Measurements from ENCODE around the gene HM13. TPM values are rescaled to one million over a fixed set of nuclear protein-coding genes. Genes with fewer than 3 reads are reported as not detected.
A peak's percentile ranks its signal among the peaks of the same experiment; 100 is the strongest.

Gene HM13
- total and polyA plus RNA-seq, 2 of the 13 experiments (the other 11 are each of a cell fraction or from before 2014, with no cell fraction given): 118 to 243 TPM

DNA sequence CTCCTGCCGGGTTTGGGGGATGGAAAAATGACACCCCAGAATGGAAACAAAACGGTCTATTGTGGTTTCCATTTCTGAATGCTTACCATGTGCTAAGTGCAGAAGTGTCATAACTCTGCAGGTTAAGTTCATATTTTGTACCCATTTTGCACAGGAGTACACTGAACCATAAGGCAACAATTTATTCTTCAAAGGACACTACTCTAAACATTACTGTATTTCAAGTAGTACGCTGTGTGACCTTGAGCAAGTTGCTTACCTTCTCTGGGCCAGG lies 81.1 kb downstream of the HM13 start (continued):
- TF ChIP-seq, protein P1, sequence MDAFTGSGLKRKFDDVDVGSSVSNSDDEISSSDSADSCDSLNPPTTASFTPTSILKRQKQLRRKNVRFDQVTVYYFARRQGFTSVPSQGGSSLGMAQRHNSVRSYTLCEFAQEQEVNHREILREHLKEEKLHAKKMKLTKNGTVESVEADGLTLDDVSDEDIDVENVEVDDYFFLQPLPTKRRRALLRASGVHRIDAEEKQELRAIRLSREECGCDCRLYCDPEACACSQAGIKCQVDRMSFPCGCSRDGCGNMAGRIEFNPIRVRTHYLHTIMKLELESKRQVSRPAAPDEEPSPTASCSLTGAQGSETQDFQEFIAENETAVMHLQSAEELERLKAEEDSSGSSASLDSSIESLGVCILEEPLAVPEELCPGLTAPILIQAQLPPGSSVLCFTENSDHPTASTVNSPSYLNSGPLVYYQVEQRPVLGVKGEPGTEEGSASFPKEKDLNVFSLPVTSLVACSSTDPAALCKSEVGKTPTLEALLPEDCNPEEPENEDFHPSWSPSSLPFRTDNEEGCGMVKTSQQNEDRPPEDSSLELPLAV (CRISPR knock-in tag; conservative IDR thresholded peaks at IDR 0.05; ENCODE audit: low read depth): no peak
- TF ChIP-seq SMAD1 (CRISPR knock-in tag; IDR thresholded peaks at IDR 0.05; ENCODE audit: borderline replicate concordance, low read depth) (no peak), HOXA9 (CRISPR knock-in tag; IDR thresholded peaks at IDR 0.05; ENCODE audit: borderline replicate concordance) (no peak), TOPORS (CRISPR knock-in tag; IDR thresholded peaks at IDR 0.05) (no peak), TBP (CRISPR knock-in tag; IDR thresholded peaks at IDR 0.05) (no peak), ZFP36 (IDR thresholded peaks at IDR 0.05; ENCODE audit: borderline replicate concordance, low read depth, low read length, partially characterized antibody) (peak; percentile 91), ZNF629 (CRISPR knock-in tag; conservative IDR thresholded peaks at IDR 0.05) (peak; percentile 55; the same call in 1 of the 2 replicates), ZKSCAN1 (IDR thresholded peaks at IDR 0.05; ENCODE audit: low read length) (peak; percentile 30), HIVEP1 (CRISPR knock-in tag; IDR thresholded peaks at IDR 0.05) (peak; percentile 9), MEIS2 (CRISPR knock-in tag; IDR thresholded peaks at IDR 0.05) (no peak), THAP11 (CRISPR knock-in tag; IDR thresholded peaks at IDR 0.05) (no peak), KDM1A (CRISPR knock-in tag; IDR thresholded peaks at IDR 0.05) (peak; percentile 88), SKI (IDR thresholded peaks at IDR 0.05; ENCODE audit: partially characterized antibody) (no peak), ZNF558 (CRISPR knock-in tag; IDR thresholded peaks at IDR 0.05; ENCODE audit: borderline replicate concordance) (no peak), XBP1 (CRISPR knock-in tag; IDR thresholded peaks at IDR 0.05) (no peak), ZFP90 (CRISPR knock-in tag; IDR thresholded peaks at IDR 0.05; ENCODE audit: borderline replicate concordance) (no peak), FOXO1 (CRISPR knock-in tag; IDR thresholded peaks at IDR 0.05) (no peak), HOXD1 (CRISPR knock-in tag; IDR thresholded peaks at IDR 0.05) (no peak), YY1 (IDR thresholded peaks at IDR 0.05; ENCODE audit: insufficient read depth, insufficient replicate concordance, low read depth, low read length) (no peak), TGIF2 (CRISPR knock-in tag; IDR thresholded peaks at IDR 0.05) (0 out of 2 replicates have a peak, but pooled peaks have one; percentile 10), DMAP1 (CRISPR knock-in tag; IDR thresholded peaks at IDR 0.05) (no peak), SRSF1 (optimal IDR thresholded peaks at IDR 0.05; ENCODE audit: low read depth, low read length) (no peak), MATR3 (CRISPR knock-in tag; IDR thresholded peaks at IDR 0.05) (no peak), HDAC2 (CRISPR knock-in tag; IDR thresholded peaks at IDR 0.05) (peak; percentile 71; the same call in 1 of the 2 replicates)
- TF ChIP-seq, protein P2, sequence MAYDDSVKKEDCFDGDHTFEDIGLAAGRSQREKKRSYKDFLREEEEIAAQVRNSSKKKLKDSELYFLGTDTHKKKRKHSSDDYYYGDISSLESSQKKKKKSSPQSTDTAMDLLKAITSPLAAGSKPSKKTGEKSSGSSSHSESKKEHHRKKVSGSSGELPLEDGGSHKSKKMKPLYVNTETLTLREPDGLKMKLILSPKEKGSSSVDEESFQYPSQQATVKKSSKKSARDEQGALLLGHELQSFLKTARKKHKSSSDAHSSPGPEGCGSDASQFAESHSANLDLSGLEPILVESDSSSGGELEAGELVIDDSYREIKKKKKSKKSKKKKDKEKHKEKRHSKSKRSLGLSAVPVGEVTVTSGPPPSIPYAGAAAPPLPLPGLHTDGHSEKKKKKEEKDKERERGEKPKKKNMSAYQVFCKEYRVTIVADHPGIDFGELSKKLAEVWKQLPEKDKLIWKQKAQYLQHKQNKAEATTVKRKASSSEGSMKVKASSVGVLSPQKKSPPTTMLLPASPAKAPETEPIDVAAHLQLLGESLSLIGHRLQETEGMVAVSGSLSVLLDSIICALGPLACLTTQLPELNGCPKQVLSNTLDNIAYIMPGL (CRISPR knock-in tag; IDR thresholded peaks at IDR 0.05; ENCODE audit: borderline replicate concordance in 1 of 2, low read depth in 1 of 2): no peak
- TF ChIP-seq, protein P3, sequence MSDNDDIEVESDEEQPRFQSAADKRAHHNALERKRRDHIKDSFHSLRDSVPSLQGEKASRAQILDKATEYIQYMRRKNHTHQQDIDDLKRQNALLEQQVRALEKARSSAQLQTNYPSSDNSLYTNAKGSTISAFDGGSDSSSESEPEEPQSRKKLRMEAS (IDR thresholded peaks at IDR 0.05): peak; percentile 75
- TF ChIP-seq, protein P4, sequence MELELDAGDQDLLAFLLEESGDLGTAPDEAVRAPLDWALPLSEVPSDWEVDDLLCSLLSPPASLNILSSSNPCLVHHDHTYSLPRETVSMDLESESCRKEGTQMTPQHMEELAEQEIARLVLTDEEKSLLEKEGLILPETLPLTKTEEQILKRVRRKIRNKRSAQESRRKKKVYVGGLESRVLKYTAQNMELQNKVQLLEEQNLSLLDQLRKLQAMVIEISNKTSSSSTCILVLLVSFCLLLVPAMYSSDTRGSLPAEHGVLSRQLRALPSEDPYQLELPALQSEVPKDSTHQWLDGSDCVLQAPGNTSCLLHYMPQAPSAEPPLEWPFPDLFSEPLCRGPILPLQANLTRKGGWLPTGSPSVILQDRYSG (CRISPR knock-in tag; IDR thresholded peaks at IDR 0.05): no peak
- TF ChIP-seq, protein P5, sequence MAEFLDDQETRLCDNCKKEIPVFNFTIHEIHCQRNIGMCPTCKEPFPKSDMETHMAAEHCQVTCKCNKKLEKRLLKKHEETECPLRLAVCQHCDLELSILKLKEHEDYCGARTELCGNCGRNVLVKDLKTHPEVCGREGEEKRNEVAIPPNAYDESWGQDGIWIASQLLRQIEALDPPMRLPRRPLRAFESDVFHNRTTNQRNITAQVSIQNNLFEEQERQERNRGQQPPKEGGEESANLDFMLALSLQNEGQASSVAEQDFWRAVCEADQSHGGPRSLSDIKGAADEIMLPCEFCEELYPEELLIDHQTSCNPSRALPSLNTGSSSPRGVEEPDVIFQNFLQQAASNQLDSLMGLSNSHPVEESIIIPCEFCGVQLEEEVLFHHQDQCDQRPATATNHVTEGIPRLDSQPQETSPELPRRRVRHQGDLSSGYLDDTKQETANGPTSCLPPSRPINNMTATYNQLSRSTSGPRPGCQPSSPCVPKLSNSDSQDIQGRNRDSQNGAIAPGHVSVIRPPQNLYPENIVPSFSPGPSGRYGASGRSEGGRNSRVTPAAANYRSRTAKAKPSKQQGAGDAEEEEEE (CRISPR knock-in tag; IDR thresholded peaks at IDR 0.05; ENCODE audit: borderline replicate concordance): 0 out of 2 replicates have a peak, but pooled peaks have one; percentile 44

Data from HepG2 (cell line).